ENCODE results near the gene GPR132.

DNA sequence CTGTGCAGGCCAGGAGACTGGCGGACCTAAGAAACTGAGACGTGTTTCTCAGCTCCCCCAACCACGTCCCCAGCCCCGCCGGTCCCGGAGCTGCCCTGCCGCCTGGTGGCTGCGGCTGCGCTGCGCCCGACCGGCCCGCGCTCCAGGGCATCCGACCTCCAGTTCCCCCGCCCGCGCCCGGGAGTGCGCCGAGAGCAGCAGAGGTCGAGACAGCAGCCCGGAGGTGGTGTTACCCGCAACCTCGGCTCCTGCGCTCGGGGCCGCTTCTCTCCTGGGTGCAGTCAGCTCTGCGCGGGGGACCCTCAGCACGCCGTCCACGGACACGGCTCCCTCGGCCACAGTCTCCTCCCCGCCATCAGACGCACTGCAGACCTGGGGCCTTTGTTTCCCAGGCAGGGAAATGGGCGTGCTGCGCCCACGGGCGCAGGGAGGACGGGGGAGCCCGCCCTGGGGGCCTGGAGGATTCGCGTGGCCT lies 21.6 kb upstream of the GPR132 start:
- no peak for TF ChIP-seq EZH2 (IDR thresholded peaks at IDR 0.05; ENCODE audit: insufficient read depth, low read length)
- TF ChIP-seq, protein P1, sequence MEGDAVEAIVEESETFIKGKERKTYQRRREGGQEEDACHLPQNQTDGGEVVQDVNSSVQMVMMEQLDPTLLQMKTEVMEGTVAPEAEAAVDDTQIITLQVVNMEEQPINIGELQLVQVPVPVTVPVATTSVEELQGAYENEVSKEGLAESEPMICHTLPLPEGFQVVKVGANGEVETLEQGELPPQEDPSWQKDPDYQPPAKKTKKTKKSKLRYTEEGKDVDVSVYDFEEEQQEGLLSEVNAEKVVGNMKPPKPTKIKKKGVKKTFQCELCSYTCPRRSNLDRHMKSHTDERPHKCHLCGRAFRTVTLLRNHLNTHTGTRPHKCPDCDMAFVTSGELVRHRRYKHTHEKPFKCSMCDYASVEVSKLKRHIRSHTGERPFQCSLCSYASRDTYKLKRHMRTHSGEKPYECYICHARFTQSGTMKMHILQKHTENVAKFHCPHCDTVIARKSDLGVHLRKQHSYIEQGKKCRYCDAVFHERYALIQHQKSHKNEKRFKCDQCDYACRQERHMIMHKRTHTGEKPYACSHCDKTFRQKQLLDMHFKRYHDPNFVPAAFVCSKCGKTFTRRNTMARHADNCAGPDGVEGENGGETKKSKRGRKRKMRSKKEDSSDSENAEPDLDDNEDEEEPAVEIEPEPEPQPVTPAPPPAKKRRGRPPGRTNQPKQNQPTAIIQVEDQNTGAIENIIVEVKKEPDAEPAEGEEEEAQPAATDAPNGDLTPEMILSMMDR (IDR thresholded peaks at IDR 0.05; ENCODE audit: insufficient read depth, low read depth, low read length), result peak; percentile 35
